CD4-positive, alpha-beta T cell treated with Interferon gamma for 1 hour (primary cell): ENCODE results near the gene DUOXA1.
"Not testable (repeated sequence)": the region's sequence is repeated elsewhere in the genome, so short reads cannot be mapped to it uniquely, and the experiment has no call there.

Source experiments
- DNase-seq: peaks from one replicate; pipeline ENCODE4 v3.0.0-alpha.2; 2020

The DUOXA1 gene

GRCh38 chr15:45150481-45150880 lies 20.8 kb upstream of the DUOXA1 start:
- DNase-seq, result no peak

DNA sequence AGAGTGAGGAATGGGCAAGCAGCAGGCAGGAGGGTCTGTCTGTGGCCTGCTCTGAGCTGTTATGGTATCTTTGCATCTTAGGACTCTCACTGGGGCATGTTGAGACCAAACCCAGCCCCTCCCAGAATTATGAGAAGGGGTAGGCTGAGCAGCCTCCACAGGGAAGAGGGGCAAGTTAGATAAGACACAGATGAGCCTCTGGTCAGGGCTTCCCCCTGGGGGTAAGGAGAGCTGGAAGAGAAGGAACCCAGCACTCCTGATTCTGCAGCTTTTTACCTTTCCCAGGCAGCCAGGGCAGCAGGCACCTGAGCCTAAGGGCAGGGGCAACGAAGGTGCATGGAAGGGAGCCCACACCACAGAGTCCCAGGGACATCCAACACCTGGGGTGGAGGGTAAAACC lies 19.4 kb upstream of the DUOXA1 start:
- no peak for DNase-seq

GRCh38 chr15:45148076-45149059 lies 18.7 kb upstream of the DUOXA1 start:
- no peak for DNase-seq

GRCh38 chr15:45147606-45148005 lies 17.9 kb upstream of the DUOXA1 start:
- DNase-seq, result no peak

- DNase-seq, result no peak
Observed at GRCh38 chr15:45146405-45146804, 16.7 kb upstream of the DUOXA1 start.

DNA sequence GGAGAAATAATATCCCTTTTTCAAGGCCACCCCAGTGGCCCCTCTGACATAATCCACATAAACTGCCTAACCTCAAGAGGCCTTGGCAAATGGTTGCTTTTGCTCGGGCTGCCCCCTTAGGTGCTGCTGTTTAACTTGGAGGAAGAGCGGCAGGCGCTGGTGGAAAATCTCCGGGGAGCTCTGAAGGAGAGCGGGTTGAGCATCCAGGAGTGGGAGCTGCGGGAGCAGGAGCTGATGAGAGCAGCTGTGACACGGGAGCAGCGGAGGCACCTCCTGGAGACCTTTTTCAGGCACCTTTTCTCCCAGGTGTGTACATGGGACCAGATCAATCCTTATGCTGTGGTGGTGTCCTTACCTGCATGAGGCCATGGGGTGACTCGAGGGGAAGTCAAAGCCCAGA lies 15.1 kb upstream of the DUOXA1 start:
- DNase-seq, result no peak

- no peak for DNase-seq
Observed at GRCh38 chr15:45143946-45144345, 14.3 kb upstream of the DUOXA1 start.

DNA sequence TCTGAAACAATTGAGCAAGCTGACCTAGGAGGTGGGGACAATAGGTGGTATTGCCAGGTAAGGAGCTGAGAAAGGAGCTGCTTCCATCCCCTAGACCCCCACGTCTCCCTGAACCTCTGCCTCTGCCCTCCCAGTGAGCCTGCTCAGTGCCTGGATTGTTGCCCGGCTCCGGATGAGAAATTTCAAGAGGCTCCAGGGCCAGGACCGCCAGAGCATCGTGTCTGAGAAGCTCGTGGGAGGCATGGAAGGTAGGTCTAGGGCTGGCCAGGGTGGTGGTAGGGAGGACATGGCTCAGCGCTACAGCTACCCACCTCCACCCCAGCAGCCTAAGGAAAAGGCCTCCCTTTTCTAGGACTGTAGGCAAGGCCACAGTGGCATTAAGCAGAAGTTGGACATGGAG lies 13.4 kb upstream of the DUOXA1 start:
- DNase-seq, result no peak

- no peak for DNase-seq
Observed at GRCh38 chr15:45141386-45141785, 11.7 kb upstream of the DUOXA1 start.

- DNase-seq, result no peak
Observed at GRCh38 chr15:45140557-45141250, 11.0 kb upstream of the DUOXA1 start.

DNA sequence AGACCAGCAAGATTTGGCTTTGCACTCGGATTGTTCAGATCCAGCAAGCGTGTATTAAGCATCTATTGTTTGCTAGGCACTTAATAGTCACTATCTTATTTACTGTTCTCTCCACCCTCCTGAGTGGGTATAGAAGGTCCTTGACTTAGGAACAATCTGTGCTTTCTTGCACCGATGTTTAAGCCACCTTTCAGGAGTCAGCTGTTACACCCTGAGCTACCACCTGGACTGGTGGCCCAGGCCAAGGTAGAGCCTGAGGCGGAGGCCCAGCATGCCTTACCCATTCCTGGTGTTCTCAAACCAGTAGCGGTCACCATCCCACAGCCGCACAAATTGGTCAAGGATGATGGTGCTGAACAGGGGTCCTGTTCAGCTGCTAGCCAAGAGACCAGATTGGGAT lies 10.1 kb upstream of the DUOXA1 start:
- DNase-seq, result no peak

DNA sequence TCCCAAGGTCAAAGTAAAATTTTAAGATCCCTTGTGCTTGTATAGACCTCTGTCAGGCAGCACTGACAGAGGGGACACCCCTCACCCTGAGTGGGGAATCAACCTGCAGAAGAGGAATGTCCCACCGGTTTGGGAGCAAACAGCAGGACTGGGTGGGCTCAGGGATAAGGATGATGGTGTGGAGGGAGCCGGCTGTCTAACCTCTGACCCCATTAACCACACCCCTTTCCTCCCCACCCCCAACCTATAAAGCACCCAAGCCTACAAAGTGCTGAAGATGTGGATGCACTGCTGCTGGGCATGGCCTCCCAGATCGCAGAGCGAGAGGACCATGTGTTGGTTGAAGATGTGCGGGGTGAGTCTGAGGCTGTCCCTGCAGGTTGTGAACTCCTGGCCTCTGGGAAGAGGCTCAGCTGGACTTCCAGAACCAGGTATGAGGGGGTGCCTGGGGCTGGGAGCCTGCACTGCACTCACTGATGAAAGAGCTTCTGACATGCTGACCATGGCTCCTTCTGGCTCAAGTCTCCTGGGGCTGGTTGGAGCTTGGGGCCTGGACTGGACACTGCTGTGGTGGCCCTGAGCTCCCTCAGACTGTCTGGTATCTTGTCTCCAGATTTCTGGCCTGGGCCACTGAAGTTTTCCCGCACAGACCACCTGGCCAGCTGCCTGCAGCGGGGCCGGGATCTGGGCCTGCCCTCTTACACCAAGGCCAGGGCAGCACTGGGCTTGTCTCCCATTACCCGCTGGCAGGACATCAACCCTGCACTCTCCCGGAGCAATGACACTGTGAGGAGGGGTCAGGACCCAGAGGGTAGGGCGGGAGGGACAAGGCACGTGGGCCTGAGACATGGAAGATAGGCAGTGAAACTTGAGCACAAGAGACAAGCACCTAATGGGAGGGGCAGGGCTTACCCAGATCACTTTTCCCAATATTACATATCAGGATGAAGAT lies 9.4 kb upstream of the DUOXA1 start:
- DNase-seq, result no peak

- DNase-seq, result no peak
Observed at GRCh38 chr15:45137703-45138102, 8.0 kb upstream of the DUOXA1 start.

- DNase-seq, result no peak
Observed at GRCh38 chr15:45136378-45136764, 6.7 kb upstream of the DUOXA1 start.

DNA sequence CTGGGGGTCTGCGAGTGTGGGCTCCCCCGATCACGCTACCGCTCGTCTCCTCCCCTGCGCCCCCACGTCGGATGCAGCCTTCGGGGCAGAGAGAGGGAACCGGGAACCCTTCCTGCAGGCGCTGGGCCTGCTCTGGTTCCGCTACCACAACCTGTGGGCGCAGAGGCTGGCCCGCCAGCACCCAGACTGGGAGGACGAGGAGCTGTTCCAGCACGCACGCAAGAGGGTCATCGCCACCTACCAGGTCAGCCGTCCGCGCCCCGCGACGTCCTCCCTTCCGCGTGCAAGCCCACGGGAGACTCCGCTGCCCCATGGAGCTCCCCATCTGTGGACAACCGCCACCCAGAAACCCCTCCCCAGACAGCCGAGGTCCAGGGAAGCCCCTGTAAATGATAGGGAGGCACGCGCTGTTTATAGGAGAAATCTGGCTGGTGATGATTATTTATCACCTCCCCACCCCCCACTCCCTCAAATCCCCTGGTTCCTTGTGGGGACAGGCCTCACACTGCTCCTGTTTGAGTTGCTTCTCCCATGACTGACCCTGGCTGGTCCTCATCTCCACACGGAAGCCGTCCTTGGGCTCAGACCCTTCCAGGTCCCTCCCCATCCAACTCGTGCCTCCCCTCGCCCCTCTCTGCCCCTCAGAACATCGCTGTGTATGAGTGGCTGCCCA lies 6.2 kb upstream of the DUOXA1 start:
- not testable (repeated sequence) for DNase-seq

DNA sequence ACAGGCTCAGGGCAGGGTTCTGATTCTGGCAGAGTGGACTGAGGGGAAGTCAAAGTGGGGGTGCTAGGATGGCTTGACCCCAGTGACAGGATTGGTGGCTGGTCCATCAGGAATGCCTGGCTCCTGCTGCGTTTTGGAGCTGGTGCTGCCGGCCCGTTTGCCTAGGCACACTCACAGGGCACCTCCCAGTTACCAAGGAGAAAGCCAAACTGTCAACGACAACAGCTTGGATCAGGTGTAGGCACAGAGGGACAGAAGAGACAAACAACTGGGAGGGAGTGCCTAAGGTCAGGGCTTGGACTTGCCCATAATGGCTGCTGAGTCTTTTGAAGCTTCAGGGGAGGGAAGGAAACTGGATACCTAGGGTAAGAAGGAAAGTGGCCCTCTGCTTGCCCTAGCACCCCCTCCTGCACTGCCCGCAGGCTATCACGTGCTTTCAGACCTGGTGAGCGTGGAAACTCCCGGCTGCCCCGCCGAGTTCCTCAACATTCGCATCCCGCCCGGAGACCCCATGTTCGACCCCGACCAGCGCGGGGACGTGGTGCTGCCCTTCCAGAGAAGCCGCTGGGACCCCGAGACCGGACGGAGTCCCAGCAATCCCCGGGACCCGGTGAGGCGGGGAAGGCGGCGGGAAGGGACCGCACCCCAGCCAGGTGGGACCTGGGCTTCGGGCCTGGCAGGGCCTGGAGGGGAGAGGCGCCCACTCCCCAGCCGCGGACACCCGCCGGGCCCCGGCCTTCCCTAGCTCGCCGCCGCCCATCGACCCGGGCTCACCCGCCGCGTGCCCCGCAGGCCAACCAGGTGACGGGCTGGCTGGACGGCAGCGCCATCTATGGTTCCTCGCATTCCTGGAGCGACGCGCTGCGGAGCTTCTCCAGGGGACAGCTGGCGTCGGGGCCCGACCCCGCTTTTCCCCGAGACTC lies 5.3 kb upstream of the DUOXA1 start:
- no peak for DNase-seq

- DNase-seq, result no peak
Observed at GRCh38 chr15:45134046-45134445, 4.4 kb upstream of the DUOXA1 start.

DNA sequence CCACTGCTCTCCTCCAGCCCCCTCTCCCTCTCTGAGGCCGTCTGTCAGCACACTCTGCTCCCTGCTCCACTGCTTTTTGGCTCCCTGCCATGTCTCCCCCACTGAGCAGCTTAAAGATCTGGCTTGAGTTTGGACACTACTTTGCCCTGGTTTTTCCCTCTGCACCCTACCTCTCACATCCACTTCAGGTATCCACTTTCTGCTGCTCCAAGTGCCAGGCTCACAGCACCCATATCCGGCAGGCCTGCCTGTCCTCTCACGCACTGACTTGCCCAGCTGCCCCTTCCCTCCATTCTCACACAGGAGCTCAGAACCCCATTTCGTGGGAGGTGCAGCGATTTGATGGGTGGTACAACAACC lies 3.9 kb upstream of the DUOXA1 start:
- DNase-seq, result no peak

- DNase-seq, result no peak
Observed at GRCh38 chr15:45132844-45133560, 3.3 kb upstream of the DUOXA1 start.

DNA sequence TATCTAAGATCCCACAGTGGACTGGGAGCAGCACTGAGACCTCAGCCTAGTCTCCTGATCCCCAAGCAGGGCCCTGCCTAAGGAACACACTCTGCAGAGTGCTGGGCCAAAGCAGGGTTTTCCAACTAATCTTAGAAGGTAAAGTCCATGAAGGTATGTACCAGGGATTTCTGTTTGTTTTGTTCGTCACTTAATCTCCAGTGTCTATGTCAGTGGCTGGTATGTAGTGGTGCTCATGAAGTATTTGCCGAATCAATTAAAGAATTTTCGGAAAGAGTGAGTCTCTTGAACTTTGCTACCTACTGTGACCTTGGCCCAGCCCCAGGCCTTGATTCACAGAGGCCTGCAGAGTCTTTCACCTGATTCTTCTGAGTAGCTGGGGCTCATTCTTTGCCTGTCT lies 1.8 kb upstream of the DUOXA1 start:
- no peak for DNase-seq
